ENCODE results near the gene MRPL34. TPM values are rescaled to one million over a fixed set of nuclear protein-coding genes. Genes with fewer than 3 reads are reported as not detected.

MRPL34 gene
- total and polyA plus RNA-seq, 2 experiments from 2014 or later: 184 to 274 TPM

- no peak overlapping the region for H3K27ac ChIP-seq
- DNase-seq (ENCODE audit: low read depth in 1 of 2, low spot score in 1 of 2): no peak
These were observed 9.4 kb upstream of the MRPL34 start for GRCh38 chr19:17296273-17296672.

GRCh38 chr19:17296976-17297375 is 8.7 kb upstream of the MRPL34 start:
- no peak overlapping the region for H3K27ac ChIP-seq
- H3K27me3 ChIP-seq: no peaks in the 10 kb centered on the region
- no peaks in the 10 kb centered on the region for H3K9me3 ChIP-seq (ENCODE audit: low read depth)

More at GRCh38 chr19:17296273-17296672, 9.4 kb upstream of the MRPL34 start:
- Histone ChIP-seq H3K36me3 (no peaks in the 10 kb centered on the region), H3K4me1 (ENCODE audit: low read depth) (no peaks in the 10 kb centered on the region), H3K4me3 (no peak overlapping the region), H3K27me3 (no peaks in the 10 kb centered on the region), H3K9me3 (ENCODE audit: low read depth) (no peaks in the 10 kb centered on the region)
- no peak for TF ChIP-seq CTCF (IDR thresholded peaks at IDR 0.05; ENCODE audit: low read depth, low read length)

GRCh38 chr19:17300992-17301619 is 4.6 kb upstream of the MRPL34 start:
- Histone ChIP-seq H3K36me3 (no peaks in the 10 kb centered on the region), H3K9me3 (ENCODE audit: low read depth) (no peaks in the 10 kb centered on the region), H3K27ac (no peak overlapping the region), H3K4me3 (no peak overlapping the region), H3K4me1 (ENCODE audit: low read depth) (peaks cover 6% of the 10 kb centered on the region), H3K27me3 (no peaks in the 10 kb centered on the region)
- DNase-seq (ENCODE audit: low read depth in 1 of 2, low spot score in 1 of 2): no peak
- TF ChIP-seq CTCF (IDR thresholded peaks at IDR 0.05; ENCODE audit: low read depth, low read length): no peak

More at GRCh38 chr19:17296976-17297375, 8.7 kb upstream of the MRPL34 start:
- H3K36me3 ChIP-seq: no peaks in the 10 kb centered on the region
- H3K4me1 ChIP-seq (ENCODE audit: low read depth): no peaks in the 10 kb centered on the region
- no peak for DNase-seq (ENCODE audit: low read depth in 1 of 2, low spot score in 1 of 2)
- TF ChIP-seq CTCF (IDR thresholded peaks at IDR 0.05; ENCODE audit: low read depth, low read length): no peak
- H3K4me3 ChIP-seq: no peak overlapping the region

GRCh38 chr19:17302391-17303166 is 3.1 kb upstream of the MRPL34 start:
- no peak for DNase-seq (ENCODE audit: low read depth in 1 of 2, low spot score in 1 of 2)
- no peaks in the 10 kb centered on the region for H3K9me3 ChIP-seq (ENCODE audit: low read depth)
- no peaks in the 10 kb centered on the region for H3K36me3 ChIP-seq
- H3K4me3 ChIP-seq: peak overlapping the region; percentile 60
- H3K27me3 ChIP-seq: no peaks in the 10 kb centered on the region
- peak overlapping the region; percentile 55 for H3K27ac ChIP-seq
- H3K4me1 ChIP-seq (ENCODE audit: low read depth): peaks cover 6% of the 10 kb centered on the region
- no peak for TF ChIP-seq CTCF (IDR thresholded peaks at IDR 0.05; ENCODE audit: low read depth, low read length)

- no peaks in the 10 kb centered on the region for H3K36me3 ChIP-seq
These were observed 2.3 kb upstream of the MRPL34 start, which contains the start of gene ABHD8 for GRCh38 chr19:17303167-17303939. Gene ABHD8 (minus strand): TSS chr19:17303425. CDS start chr19:17301616, 1,809 bp downstream.

More at GRCh38 chr19:17303167-17303939, 2.3 kb upstream of the MRPL34 start, which contains the start of gene ABHD8:
- Histone ChIP-seq H3K4me1 (ENCODE audit: low read depth) (peaks cover 6% of the 10 kb centered on the region), H3K9me3 (ENCODE audit: low read depth) (no peaks in the 10 kb centered on the region), H3K27me3 (no peaks in the 10 kb centered on the region), H3K27ac (peak within 1 kb of the TSS; percentile 55), H3K4me3 (peak within 1 kb of the TSS; percentile 60)
- TF ChIP-seq CTCF (IDR thresholded peaks at IDR 0.05; ENCODE audit: low read depth, low read length): peak; percentile 46
- peak; percentile 98 for DNase-seq (ENCODE audit: low read depth in 1 of 2, low spot score in 1 of 2)

All from cardiac muscle cell (in vitro differentiated cells and primary cell).